HEK293T (cell line): ENCODE measurements around the gene PSENEN.

ENCODE experiments used
- BHLHE40 ChIP-seq: fragments of 450-650 bp; IDR thresholded peaks from 2 replicates; pipeline ENCODE4 v1.6.1; 2016; ENCODE audit warnings: mild to moderate bottlenecking, moderate library complexity, borderline replicate concordance
- ELF4 ChIP-seq: fragments of 450-650 bp; IDR thresholded peaks from 2 replicates; pipeline ENCODE4 v1.6.1; 2017; ENCODE audit warnings: antibody characterized with exemption
- FOXA1 ChIP-seq: fragments of 450-650 bp; IDR thresholded peaks from 2 replicates; pipeline ENCODE4 v1.6.1; 2016; ENCODE audit warnings: mild to moderate bottlenecking
- L3MBTL2 ChIP-seq: fragments of 450-650 bp; conservative IDR thresholded peaks from 2 replicates; pipeline ENCODE4 v1.6.1; 2016; ENCODE audit warnings: mild to moderate bottlenecking
- LEF1 ChIP-seq: fragments of 450-650 bp; IDR thresholded peaks from 2 replicates; pipeline ENCODE4 v1.6.1; 2017; ENCODE audit warnings: mild to moderate bottlenecking, borderline replicate concordance
- SP1 ChIP-seq: fragments of 450-650 bp; IDR thresholded peaks from 2 replicates; pipeline ENCODE4 v1.6.1; 2017
- SUZ12 ChIP-seq: fragments of 450-650 bp; IDR thresholded peaks from 2 replicates; pipeline ENCODE4 v1.6.1; 2016; ENCODE audit warnings: mild to moderate bottlenecking
- TARDBP ChIP-seq: fragments of 450-650 bp; IDR thresholded peaks from 2 replicates; pipeline ENCODE4 v1.6.1; 2016
- ZNF384 ChIP-seq: fragments of 450-650 bp; IDR thresholded peaks from 2 replicates; pipeline ENCODE4 v1.6.1; 2016

DNA sequence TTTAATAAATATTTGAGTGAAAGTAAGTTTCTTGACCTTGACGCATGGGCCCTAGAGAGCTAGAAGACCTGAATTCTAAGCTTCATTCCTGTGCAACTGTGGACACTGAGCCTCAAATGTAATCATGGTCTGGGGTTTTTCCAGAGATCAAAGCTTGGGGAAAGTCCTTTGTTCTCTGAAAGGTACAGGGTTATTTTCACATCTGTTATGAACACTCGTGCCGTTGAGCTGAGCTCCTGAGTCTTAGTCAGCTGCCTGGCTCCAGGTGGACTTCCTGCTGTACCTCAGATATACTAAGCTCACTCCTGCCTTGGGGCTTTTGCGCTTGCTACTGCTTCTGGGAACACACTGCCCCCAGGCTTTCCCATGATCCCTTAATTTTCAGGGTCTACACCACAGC lies 48.6 kb upstream of the PSENEN start:
- no peak for TF ChIP-seq ZNF384
- no peak for TF ChIP-seq SP1
- no peak for TF ChIP-seq FOXA1
- no peak for TF ChIP-seq LEF1
- no peak for TF ChIP-seq L3MBTL2
- no peak for TF ChIP-seq BHLHE40
- TF ChIP-seq SUZ12, result no peak
- TF ChIP-seq TARDBP, result no peak
- TF ChIP-seq ELF4, result no peak
